Mesenteric fat pad (tissue), 1 donor: ENCODE measurements around the gene CISTR. TPM values are rescaled to one million over a fixed set of nuclear protein-coding genes. Genes with fewer than 3 reads are reported as not detected.
"Not testable (repeated sequence)": the region's sequence is repeated elsewhere in the genome, so short reads cannot be mapped to it uniquely, and the experiment has no call there.

Source experiments
- DNase-seq: peaks from one replicate; pipeline ENCODE4 v3.0.0-alpha.2; 2020; ENCODE audit warnings: low spot score
- total RNA-seq: library from RNA; stranded (reverse); fragmentation: NEBNext Ultra II Directional; extraction: Animal tissue kit (Norgen Biotek cat#: 25700); gene quantifications from one replicate; pipeline ENCODE4 v1.2.1, GENCODE V29; 2021
- donor health status: DM: yes; HTN: yes; CAD: no.

The CISTR gene
- total RNA-seq, 1 donor from 2014 or later = not detected

DNA sequence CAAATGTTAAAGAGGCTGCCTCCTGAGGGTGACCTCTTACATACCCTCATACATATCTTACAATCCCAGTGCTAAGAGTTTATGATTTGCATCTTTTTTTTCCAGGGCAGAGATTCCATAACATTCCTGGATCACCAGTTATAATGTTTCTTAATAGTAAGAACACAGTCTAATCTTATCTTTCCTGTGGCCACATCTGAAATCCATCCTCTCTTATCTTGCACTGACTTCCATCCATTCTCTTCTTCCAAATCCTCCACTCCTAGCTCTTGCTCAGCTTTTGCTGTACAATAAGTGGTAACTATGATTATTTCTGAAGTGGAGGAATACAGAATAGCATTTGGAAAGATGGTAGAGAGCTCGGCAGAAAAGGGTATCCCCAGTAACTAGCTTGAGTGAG, 30.8 kb downstream of the CISTR start:
- no peak for DNase-seq

DNA sequence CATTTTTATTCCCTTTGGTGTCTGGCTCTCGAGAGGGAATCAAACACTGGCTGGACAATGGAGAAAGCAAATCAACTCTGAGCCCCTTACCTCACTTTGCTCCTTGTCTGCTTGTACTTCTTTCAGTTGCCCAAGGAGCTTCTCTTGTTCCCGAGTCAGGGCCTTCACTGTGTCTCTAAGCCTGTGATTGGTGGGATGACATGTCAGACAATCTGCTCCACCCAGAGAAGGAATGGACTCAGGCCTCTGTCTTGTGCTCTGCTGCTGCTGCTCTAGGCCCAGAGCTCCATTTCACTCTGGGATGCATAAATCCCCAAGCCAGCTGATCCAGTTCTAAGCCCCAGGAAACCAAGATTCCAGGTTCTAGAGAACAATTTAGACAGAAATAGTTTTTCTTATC, 32.1 kb downstream of the CISTR start:
- no peak for DNase-seq

DNA sequence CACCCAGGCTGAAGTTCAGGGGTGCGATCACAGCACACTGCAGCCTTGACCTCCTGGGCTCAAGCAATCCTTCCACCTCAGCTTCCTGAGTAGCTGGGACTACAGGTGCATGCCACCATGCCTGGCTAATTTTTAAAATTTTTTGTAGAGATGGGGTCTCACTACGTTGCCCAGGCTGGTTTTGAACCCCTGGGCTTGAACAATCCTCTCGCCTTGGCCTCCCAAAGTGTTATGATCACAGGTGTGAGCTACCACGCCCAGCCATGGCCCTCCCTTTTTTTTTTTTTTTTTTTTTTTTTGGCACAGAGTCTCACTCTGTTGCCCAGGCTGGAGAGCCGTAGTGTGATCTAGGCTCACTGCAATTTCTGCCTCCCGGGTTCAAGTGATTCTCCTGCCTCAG, 33.2 kb downstream of the CISTR start:
- not testable (repeated sequence) for DNase-seq

DNA sequence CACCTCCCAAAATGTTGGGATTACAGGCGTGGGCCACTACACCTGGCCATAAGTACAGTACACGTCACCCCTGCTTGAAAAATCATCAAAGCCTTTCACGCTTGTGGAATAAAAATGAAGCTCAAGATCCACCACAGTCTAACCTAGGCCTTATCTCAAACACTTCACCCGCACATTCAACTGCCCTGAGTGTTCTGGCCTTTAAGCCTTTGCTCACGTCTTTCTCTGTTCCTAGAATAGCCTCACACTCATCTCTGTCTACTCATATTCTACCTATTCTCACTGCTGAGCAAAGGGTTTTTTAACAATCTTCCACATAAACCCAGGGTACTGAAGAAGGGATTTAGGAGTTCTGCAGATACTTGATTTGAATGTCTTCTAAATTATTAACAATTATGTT, 34.5 kb downstream of the CISTR start:
- no peak for DNase-seq

DNA sequence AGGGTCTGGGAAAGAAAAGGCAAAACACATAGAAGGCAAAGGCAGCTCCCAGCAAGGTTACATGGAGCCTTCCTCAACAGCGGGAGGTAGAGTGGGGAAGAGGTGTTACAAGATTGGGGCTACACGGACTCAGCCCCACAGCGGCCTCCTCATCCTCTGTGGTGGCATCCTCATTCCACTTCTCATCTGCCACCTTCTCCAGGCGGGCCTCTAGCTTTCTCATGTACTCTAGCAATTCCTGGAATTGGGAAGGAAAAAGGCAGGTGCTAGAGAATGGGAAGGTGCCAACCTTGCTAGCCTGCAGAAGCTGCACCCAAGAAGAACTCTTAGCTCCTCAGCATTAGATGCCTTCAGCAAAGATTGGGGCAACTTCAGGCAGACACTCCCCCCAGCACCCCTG, 37.8 kb downstream of the CISTR start:
- DNase-seq = no peak

DNA sequence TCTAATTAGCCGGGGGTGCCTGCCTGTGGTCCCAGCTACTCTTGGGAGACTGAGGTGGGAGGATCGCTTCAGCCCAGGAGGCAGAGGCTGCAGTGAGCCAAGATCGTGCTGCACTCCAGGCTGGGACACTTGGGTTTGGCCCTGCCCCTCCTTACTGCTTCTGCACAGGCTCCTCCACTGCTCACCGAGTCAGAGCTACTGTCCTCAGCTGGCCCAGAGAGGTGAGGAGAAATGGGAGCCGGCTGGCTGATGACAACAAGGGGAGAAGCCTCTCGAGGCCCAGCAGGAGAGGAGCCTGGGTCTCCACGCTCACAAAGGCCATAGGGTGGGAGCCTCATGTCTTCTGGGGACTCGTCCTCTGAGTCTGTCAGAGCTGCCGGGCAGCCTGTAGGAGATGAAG, 38.3 kb downstream of the CISTR start:
- DNase-seq = no peak

DNA sequence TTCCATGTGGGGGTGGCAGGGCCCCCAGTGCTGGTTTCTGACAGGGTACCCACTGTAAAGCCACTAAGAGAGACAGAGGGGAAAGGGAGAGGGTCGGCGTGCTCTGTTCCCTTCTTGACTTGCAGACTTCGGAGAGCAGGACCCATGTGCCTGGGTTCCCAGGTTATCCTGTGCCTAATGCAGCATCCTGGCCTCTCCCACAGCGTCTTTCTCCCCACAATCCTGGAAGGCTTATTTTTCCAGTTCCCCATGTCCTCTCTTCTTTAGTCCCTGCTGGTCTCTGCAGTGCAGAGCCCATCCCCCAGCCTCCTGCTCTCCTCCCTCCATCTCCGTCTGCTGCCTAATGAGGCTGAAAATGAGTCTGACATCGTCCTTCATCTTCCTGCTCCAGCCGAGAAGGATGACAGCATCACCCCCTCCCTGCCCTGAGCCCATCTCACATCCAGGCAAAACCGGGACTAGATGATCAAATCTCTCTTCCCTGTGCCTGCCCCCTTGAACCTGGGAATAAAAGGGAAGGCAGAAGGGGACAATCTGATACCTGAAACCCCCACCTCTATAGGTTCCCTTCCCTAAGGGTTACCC, 39.6 kb downstream of the CISTR start:
- no peak for DNase-seq

DNA sequence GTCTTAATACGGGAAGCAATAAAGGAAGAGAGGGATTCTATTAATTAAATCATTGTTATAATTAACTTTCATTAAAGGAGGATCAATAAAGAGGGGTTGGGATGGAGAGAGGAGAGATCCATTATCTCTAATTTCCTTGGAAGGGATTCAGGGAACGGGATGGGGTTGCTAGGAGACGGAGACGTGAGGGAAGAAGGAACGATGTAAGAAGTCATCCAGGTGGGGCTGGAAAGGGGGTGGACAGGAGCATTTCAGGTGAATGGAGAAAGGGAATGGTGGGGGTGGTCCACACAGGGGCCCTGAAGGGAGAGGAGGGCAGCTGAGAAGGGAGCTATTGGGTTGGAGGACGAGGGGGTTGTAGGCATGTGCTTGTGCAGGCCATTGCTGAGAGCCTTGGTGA, 41.7 kb downstream of the CISTR start:
- no peak for DNase-seq

DNA sequence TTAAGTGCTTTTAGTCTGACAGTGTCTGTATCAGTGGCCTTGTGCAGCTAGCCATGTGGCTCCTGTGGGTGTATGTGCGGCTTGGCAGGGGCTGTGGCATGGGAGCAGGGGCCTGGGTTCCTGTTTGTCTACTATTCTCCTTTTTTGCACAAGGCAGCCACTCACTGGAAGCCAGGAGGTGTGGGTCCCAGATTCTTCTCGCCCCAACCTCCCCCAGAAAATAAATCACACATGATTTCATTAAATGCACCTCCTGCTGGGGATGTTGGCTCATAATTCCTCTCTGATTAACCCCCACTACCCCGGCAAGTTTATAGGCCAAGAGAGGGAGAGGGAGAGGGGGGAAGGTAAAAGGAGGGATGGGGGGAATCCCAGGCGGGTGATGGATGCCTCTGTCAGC, 42.1 kb downstream of the CISTR start:
- no peak for DNase-seq

DNA sequence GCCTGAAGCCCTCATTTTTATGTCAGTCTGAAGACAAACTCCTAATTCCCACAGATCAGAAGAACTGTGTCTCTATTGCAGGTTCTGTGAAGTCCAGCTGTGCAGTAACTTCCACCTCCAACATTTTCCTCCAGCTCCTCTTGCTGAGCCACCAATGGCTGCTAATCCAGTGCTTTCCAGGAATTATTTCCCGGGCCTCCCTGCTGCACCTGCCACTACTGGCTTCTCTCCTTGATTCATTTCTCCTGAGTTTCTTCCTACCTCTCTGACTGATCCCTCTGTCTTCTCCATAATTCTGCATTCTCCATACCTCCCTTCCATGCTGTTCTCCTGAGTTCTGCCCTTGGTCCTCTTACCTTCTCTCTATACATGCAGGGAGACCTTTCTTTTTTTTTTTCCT, 45.7 kb downstream of the CISTR start:
- DNase-seq = no peak

DNA sequence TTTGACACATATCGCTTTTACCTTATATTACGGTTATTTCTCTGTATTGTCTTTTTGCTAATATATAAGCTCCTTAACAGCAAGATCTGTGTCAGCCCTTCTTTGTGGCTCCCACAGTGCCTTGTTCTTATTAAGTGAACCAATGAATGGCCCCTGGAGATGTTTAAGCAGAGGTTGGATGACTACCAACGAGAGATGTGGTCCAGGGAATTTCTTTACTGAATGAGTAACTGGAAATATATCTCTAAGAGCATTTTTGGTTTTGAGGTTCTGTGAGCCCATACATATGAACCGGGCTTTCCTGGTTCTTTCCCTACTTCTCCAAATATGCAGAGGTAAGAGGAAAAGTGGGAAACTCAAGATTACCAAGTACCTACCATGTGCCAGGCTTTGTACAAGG, 48.0 kb downstream of the CISTR start:
- DNase-seq = no peak

DNA sequence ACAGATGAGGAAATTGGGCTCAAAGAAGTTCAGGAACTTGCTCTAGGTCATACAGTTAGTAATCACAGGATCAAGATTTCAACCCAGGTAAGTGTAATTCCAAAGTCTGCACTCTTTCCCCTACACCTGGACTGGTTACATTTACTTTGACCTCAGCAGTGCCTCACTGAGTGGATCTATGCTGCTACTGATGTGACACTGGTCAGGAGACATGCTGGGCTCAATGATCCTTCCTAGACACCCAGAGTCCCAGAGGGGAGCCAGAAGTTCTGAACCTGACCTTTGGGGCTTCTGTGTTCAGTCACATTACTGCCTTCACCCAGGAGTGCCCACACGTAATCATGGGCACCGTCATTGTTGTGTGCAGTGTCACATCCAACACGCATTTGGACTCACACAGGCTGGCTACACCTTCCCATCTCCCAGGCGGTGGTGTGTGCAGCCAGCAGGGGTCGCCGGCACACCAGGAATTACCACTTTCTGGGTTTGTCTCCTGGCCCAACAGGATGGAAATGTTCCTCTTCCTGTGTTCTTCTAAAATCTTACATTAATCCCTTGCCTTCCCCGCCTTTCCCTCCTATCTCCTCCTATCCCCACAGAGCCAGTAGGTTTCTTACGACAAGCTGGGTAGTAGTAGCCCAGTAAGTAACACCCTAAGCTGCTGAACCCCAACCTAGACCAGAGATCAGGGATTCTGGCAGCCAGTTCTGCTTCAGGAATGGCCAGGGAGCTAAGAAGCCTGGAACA, 50.1 kb downstream of the CISTR start:
- no peak for DNase-seq

DNA sequence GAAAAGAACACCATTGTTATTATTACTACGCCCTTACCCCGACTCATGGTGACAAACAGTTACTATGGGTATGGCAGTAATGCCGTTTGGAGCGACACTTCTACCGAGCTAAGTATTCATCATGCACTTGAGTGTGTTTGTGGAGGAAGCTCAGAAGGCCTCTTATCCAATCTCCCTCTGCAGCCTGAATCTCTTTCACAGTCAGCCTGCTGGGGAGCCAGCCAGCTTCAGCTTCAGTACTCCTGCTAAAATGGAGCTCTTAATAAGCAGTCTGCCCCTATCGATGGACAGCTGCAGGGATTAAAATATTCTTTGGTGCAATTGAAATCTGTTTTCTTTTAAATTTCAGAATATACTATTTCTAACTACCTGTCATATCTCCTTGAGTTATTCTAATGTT, 51.2 kb downstream of the CISTR start:
- DNase-seq = no peak

DNA sequence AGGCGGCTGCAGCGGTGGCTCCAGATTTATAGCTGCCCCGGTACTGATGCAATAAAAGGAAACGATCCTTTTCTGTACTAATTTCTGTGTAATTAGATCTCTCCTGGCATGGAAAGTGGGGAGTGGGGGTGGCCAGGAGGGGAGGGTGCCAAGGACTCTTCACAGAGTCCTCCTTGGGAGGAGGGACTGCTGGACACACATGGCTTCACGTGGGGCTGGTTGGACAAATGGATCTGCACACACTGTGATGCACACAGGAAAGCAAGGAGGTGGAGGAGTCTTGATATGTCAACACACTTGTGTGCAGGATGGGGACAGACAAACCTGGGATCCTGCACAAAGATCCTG, 52.1 kb downstream of the CISTR start:
- no peak for DNase-seq

DNA sequence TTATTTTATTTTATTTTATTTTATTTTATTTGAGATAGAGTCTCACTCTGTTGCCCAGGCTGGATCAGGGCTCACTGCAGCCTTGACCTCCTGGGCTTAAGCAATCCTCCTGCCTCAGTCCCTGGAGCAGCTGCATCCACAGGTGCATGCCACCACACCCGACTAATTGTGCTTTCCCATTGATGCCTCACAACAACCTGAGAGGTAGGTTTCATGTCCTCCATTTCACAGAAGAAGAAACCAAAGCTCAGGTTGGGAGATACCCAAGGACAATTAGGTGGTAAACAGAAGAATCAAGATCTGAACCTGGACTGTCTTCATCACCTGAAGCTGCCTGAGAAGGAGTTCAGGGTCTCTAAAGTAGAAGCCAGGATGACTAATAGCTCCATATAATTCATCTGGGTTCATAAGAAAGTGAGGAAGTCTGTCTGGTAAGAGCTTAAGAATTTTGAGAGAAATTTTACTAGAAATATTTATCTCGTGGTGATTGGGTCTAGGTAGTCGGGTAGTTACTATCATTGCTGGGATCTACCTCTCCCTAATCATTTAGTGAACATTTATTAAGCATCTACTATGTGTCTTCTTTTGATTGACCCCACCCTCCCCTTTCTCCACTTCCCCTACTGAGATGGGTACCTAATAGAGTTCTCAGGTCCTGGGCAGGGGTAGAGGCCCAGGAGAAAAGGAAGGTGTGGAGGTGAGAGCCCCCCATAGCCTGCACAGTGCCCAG, 52.7 kb downstream of the CISTR start:
- peak; percentile 20 for DNase-seq

DNA sequence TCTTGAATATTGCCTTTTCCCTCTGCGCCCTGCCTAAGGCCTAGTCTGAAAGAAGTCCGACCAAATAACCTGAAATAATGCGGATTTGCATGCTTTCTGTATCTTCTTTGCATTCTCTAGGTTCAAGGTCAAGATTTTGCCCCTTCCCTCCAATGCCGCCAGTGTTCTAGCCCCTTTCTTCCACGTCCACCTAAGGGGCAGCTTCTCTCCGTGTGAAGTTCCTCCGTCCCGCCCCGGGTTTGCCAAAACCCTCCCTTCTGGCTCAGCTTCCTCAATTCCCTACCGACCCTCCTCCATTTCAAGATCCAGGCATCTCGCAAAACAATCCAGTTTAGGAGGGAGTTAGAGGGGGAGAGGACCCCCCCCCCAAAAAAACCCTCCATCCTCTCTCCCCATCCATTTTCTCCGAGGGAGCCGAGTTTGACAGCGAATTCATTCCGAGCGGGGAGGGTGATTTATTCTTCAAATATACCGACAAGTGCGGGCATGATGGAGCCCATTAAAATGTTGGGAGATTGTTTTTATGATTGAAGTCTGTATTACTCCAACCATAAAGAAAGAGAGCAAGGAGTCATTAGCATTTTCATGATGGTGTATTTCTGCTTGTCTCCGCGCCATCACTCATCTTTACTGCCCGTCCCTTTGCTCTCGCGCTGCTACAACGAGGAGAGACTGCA, 55.0 kb downstream of the CISTR start:
- DNase-seq = peak; percentile 86

Other genes with a start within 250 kb of the CISTR start
- not detected for gene NPFF, start 244.5 kb downstream of the CISTR start, total RNA-seq
- 44.7 TPM for gene ATF7, start 125.6 kb downstream of the CISTR start, total RNA-seq
- 194 TPM for gene ATP5MC2, start 75.9 kb downstream of the CISTR start, total RNA-seq
- 165 TPM for gene CALCOCO1, start 24.5 kb downstream of the CISTR start, total RNA-seq
- not detected for gene HOXC13, start 186.9 kb upstream of the CISTR start, total RNA-seq
- not detected for gene HOXC12, start 202.9 kb upstream of the CISTR start, total RNA-seq
- gene HOXC11, start 221.1 kb upstream of the CISTR start, total RNA-seq = not detected
- not detected for gene HOTAIR, start 223.0 kb upstream of the CISTR start, total RNA-seq
- gene HOXC10, start 233.2 kb upstream of the CISTR start, total RNA-seq = 0.16 TPM
- 0.42 TPM for gene HOXC9, start 248.2 kb upstream of the CISTR start, total RNA-seq